GM12874 (cell line): ENCODE results near the gene VGF.

Experiments
- CTCF ChIP-seq: IDR thresholded peaks from 2 replicates; pipeline ENCODE4 v1.5.1; 2011; ENCODE audit warnings: low read depth, mild to moderate bottlenecking, control low read depth, low read length, moderate library complexity; ENCODE audit not compliant: insufficient read depth

VGF gene

GRCh38 chr7:101125989-101126650 is 39.2 kb downstream of the VGF start:
- no peak for TF ChIP-seq CTCF

- no peak for TF ChIP-seq CTCF
These were observed 40.9 kb downstream of the VGF start for GRCh38 chr7:101124376-101125056.

- TF ChIP-seq CTCF: no peak
These were observed 41.7 kb downstream of the VGF start for GRCh38 chr7:101123703-101124068.

GRCh38 chr7:101122933-101123702 is 42.3 kb downstream of the VGF start:
- TF ChIP-seq CTCF: no peak

- no peak for TF ChIP-seq CTCF
These were observed 43.1 kb downstream of the VGF start for GRCh38 chr7:101121991-101122932.

GRCh38 chr7:101120315-101120714 is 45.1 kb downstream of the VGF start:
- no peak for TF ChIP-seq CTCF
